22Rv1 (cell line): ENCODE measurements around the gene IGLL5.

Experiments used
- H3K27ac ChIP-seq: fragments of 450-650 bp; 2 replicates; pipeline ENCODE4 v1.5.1; 2017
- ZFX ChIP-seq: fragments of 450-650 bp; IDR thresholded peaks from 2 replicates; pipeline ENCODE4 v1.6.1; 2017; ENCODE audit warnings: antibody characterized with exemption, borderline replicate concordance
- TF ChIP-seq, protein P1 (sequence below): fragments of 450-650 bp; IDR thresholded peaks from 2 replicates; pipeline ENCODE4 v1.5.1; 2017; ENCODE audit warnings: mild to moderate bottlenecking

The IGLL5 gene

DNA sequence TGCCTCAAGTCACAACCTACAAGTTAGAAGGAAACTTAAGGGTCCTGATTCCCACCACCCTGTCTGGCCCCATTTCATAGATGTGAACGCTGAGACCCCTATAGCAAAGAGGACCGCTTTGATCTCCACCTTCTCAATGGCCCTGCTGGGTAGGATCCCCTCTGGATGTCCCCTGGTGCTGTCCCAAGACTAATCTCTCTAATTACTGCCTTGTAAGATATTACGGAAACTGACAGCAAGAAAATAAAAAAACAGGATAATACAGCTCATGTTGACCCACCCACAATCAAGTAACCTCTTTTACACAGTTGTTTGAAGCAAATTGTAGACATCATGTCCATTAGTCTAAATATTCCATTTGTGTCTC, 20.9 kb downstream of the IGLL5 start:
- H3K27ac ChIP-seq = no peak overlapping the region
- TF ChIP-seq ZFX = no peak

DNA sequence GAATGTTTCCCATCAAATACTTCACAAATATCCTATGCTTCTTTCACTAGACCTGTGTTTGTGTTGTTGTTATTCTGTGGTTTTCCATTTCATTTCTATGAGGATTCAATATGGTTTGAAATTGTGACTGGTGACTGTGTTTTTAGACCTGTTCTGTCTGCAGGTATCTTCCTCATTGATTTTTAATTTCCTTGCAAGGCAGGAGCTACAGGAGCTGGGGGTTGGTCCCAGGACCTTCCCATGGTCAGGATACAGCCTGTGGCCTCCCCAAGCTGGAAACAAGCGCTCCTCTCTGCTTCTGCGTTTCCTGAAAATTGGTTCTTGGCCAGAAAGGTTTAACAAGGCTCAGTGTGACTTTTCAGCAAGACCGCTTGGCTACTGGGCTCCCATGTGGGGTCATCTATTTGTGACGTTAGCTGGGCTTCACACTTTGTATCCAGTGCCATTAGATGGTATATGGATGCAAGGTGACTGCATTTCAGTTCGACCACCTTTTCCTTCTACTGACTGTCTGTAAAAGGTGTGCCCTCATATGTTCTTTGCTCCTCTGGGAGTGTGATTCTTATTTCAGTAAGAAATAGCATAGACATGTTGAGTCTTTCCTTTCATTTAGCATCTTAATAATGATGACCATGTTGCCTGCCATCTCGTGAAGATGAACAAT, 21.5 kb downstream of the IGLL5 start:
- TF ChIP-seq, protein P1, sequence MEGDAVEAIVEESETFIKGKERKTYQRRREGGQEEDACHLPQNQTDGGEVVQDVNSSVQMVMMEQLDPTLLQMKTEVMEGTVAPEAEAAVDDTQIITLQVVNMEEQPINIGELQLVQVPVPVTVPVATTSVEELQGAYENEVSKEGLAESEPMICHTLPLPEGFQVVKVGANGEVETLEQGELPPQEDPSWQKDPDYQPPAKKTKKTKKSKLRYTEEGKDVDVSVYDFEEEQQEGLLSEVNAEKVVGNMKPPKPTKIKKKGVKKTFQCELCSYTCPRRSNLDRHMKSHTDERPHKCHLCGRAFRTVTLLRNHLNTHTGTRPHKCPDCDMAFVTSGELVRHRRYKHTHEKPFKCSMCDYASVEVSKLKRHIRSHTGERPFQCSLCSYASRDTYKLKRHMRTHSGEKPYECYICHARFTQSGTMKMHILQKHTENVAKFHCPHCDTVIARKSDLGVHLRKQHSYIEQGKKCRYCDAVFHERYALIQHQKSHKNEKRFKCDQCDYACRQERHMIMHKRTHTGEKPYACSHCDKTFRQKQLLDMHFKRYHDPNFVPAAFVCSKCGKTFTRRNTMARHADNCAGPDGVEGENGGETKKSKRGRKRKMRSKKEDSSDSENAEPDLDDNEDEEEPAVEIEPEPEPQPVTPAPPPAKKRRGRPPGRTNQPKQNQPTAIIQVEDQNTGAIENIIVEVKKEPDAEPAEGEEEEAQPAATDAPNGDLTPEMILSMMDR = no peak
- TF ChIP-seq ZFX = no peak
- H3K27ac ChIP-seq = no peak overlapping the region

DNA sequence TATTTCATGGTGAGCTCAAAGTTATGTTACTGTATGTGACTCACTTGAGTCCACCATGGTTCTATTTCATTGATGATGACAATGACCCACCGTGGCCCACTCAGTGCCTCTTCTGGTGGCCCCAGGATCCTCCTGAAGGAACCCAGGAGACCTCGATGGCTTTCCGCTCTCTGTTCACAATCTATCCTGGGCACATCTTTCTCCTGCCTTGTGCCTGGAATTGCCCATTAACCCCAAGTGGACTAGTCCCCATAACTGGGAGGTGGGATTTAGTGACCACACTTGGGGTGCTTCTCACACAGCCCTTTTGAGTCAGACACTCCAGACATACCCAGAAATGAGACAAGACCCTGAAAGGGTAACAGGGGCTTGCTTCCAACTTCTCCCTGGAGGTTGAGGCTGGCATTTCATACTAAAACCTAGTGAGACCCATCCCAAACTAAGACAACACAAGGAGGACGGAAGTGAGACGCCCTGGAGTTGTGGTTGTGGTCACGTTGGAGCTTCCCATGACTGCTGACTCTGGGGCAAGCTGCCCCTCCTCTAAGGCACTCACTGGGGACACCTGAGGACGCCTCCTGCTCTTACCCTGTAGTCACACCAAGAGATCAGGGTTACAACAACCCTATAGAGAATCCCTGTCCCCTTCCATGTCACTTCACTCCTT, 22.1 kb downstream of the IGLL5 start:
- TF ChIP-seq, protein P1 = no peak
- no peak for TF ChIP-seq ZFX
- H3K27ac ChIP-seq = no peak overlapping the region

DNA sequence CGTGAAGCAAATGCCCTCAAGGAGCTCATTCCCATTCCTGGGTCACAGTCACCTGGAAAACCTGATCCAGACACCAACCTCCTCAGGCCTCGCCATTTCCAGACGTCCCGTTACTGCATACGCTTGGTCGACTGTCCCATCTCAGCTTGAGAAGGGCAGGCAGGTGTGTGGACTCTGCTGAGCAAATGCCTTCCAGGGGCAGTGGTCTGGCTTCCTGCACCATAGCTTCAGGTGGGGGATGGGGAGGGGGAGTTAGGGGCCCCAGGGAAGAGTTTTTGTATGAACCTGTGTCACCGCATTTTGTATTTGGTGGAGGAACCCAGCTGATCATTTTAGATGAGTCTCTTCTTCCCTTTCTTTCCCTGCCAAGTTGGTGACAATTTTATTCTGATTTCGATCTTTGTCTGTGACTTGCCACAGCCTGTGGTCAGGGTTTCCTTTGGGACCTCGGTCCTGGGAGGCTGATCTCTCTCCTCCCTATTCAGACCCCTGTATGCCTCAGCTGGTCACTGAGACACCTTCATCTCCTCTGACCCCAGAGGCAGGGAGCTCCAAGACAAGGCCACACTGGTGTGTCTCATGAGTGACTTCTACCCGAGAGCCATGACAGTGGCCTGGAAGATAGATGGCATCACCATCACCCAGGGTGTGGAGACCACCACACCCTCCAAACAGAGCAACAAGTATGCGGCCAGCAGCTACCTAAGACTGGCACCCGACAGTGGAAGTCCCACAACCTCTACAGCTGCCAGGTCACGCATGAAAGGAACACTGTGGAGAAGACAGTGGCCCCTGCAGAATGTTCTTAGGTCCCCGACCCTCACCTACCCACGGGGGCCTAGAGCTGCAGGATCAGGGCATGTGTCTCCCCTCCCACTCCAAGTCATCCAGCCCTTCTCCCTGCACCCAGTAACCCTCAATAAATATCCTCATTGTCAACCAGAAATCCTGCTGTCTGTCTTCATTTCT, 22.9 kb downstream of the IGLL5 start:
- no peak overlapping the region for H3K27ac ChIP-seq

DNA sequence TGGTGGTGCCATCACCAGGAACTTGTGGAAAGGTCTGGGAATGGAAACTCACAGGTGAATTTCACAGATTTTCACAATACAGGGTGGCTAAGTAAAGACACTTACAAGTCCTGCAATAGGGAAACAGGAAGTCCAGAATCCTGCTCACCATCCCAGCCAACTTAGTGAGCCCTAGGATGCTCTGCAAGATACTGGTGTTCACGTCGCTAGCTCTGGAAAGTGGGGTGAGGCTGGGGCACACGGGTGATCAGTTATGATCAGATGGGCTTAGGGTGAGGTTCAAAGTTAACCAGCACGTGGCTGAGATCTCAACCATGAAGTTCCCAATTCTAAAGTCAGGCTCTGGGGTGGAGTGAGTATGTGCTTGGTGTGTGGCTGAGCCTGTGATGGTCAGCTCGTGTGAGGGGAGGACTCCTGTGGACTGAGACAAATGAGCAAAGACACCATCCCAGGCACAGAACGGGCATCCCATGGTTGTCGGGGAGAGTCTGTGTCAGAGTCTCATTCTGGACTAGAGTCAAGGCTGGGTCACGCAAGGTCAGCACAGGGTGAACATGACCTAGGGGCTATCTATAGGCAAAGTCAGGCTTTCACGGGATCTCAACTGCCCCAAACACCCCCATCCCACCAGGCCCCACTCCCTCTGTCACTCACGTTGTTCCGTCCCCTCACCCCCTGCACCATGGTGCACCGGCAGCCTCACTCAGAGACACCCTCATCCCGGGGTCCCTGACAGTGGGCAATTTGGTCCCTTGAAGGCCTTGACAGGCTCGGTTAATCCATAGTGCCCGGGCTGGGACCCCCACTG, 23.9 kb downstream of the IGLL5 start:
- no peak overlapping the region for H3K27ac ChIP-seq
- TF ChIP-seq, protein P1 = no peak
- no peak for TF ChIP-seq ZFX

More for the DNA sequence above, 22.9 kb downstream of the IGLL5 start:
- no peak for TF ChIP-seq ZFX
- TF ChIP-seq, protein P1 = no peak

DNA sequence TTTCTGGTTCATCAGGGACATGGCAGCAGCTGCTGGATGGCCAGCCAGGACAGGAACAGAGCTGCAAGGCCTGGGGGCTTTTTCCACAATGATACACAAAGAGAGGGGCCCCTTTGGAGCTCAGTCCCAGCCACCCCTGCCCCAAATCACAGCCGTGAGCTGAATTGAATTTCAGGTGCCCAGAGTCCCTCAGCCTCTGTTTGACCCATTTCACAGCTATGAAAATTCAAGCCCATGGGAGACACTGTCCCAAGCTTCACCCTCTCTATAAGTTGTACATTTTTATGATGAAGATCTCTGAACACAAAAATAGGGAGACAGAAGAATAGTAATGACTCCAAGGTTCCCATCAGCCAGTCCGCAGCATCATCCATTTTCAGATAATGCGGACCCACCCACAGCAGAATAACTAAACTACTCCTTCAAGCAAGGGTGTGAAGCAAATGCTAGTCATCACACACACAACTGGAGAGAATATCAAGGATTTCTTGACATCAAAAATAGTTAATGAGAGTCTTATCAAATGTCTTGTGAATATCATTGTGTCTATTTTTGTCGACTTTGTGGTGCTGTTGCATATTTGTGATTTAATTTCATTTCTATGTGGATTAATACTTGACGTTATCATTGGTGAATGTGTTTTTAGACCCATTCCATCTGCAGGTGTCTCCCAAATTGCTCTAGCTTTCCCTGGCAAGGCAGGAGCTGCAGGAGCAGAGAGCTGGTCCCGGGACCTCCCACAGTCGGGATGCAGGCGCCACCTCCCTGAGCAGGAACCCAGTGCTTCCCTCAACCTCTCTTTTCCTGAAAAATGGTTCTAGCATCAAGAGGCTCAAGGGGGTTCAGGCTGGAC, 24.7 kb downstream of the IGLL5 start:
- no peak overlapping the region for H3K27ac ChIP-seq
- TF ChIP-seq, protein P1 = no peak
- no peak for TF ChIP-seq ZFX
